Ecto neural progenitor cell (in vitro differentiated cells): ENCODE data around the gene TENM3.

ENCODE experiments used
- DNase-seq: peaks from one replicate; pipeline ENCODE4 v3.0.0-alpha.2; 2018; ENCODE audit warnings: low spot score

TENM3 gene

DNA sequence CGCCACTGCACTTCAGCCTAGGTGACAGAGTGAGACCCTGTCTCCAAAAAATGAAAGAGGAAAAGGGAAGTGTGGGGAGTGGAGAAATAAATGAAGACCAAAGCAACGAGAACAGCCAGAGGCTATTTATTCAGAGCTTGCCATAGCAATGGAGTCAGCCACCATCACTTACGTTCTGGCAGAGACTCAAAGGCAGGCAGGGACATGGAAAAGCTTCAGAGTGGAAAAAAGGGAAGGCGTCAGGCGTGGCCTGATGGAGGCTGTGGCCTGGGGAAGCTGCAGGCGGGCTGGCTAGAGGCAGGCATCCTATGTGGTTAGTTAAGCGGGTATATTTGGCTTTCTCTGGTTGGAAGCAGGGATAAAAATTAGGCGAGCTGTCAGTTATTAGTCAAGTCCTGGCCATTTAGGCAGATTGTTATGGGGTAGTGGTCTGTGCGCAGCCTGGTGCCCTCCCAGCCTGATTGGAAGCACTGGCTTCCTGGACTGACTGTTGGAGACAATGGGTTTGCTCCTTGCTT, 600.7 kb downstream of the TENM3 start:
- no peak for DNase-seq

DNA sequence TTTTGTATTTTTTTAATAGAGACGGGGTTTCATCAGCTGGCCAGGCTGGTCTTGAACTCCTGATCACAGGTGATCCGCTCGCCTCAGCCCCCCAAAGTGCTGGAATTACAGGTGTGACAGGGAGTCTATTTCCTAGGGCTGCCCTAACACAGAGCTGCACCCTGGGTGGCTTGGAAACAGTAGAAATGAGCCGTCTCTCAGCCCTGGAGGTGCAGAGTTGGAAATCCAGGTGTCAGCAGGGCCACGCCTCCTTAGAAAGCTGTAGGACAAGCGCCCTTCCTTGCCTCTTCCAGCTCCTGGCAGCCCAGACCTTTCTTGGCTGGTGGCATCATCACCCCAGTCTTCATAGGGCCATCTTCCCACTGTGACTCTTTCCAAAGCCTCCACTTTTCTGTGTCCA, 602.4 kb downstream of the TENM3 start:
- DNase-seq: no peak

DNA sequence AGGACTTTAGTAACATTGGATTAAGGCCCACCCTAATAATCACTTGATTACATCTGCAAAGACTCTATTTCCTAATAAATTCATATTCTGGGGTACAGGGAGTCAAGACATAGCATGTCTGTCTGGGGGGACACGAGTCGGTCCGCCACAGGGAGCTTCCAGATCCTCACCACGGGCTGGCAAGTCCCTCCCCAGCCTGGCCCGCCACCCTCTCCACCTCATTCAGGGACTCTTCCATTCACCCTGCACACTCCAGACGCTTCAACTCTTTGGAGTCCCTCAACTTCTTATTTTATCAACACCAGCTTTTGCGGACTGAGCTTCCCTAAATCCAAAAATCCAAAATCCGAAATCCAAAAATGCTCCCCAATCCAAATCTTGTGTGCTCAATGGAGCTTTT, 602.8 kb downstream of the TENM3 start:
- DNase-seq: no peak

DNA sequence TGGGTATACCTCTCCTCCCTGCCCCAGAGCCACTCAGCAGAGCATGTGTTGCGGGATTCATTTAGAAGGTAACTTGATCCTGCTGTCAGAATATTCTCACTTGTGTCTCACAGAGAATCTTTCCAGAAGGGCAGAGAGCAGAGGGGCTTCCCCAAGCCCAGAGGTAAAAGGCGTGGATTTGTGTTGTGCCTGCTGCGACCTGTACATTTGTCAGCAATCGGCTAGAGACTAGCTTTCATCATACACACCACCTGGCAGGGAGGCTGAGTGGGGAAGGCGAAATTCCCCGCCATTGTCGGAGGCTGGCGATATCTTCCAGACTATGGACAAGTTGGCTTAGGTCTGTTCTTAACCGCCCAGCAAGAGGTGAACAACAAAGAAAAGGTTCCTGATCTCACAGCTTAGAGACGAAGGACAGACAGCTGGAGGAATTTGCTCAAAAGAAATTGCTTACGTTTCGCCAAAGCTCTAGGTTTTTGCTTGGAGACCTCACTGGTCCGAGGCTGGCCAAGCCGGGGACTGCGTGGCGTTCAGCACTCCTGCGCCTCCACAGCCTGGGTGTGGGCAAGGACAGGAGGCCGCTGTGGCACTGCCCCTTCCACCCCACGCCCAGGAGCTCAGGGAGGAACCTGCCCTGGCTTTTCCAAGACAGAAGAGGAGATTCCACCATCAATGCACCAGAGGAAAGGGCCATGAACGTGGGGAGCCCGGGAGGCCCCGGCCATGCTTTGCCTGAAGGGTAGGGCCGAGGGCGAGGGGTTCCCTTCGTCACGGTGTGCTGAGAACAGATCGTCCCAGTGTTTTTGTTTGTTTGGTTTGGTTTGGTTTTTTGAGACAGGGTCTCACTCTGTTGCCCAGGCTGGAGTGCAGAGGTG, 604.6 kb downstream of the TENM3 start:
- DNase-seq: no peak

DNA sequence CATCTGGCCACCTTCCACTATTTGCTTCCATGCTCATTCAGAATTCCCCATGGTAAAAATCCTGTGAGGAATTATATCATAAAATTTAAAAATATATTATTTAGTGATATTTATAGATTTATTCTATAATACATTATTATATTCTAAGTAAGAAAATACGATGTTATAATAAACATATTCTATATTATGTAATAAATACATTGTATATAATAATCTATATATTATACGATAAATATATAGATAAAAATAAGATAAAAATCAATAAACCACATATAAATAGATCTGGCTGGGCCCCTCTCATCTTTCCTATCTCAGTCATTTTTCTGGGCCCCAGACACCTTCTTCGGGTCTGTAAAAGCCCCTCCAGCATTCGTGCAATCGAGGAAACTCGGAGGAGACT, 605.5 kb downstream of the TENM3 start:
- no peak for DNase-seq
